Fibroblast of skin of left quadriceps (primary cell): Measurements from ENCODE around the gene SIRPG.
"Not testable (repeated sequence)": the region's sequence is repeated elsewhere in the genome, so short reads cannot be mapped to it uniquely, and the experiment has no call there.

ENCODE experiments used
- DNase-seq, 2 experiments: peaks; one replicate each; pipeline ENCODE4 v3.0.0-alpha.2; 2013; ENCODE audit warnings: low read depth in 2 of 2

SIRPG gene

DNA sequence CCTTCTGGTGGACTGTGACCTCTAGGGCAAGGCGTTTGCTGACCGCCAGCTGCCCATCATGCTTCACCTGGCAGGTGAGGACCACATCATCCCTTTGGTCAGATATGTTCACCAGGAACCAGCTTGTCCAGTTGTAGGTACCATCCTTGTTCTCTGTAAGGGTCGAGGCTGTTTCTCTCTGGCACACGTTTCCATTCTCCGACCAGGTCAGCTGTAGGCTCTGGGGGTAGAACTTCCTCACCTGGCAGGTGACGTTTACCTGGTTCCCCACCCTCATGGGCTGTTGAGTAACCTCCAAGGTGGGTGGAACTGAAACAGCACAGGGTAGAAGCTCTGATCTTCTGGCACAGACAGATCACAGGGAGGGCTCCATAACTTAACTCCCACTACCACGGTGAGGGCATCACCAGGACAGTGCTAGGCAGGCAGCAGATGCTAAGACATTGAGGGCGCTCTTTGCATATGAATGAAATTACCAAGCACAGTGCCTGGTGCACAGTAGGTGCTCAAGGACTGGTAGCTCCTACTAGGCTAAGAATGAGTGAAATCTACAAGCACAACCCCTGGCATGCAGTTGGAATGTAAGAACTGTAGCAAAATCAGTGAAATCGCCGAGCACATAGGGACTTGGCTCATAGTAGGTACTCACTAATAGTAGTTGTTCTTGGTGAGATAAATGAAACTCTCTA is 22.1 kb downstream of the SIRPG start:
- DNase-seq, result no peak

DNA sequence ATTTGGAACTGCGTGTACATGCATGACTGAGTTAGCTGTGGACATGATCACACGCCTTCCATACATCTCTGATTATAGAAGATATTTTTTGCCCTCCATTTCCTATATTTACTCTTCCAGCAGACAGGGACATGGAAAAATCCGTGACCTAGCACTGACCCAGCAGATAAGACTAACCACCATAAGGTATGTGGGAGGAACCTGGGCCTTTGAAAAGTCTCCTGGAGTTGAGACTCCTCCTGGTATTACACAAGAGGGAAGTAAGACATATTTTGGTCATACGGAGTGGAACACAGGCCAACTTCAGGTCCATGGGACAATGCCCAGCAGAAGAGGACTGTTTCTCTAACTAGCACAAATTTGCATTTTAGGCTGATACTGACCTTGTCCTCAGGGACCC is 24.0 kb downstream of the SIRPG start:
- DNase-seq, result no peak

DNA sequence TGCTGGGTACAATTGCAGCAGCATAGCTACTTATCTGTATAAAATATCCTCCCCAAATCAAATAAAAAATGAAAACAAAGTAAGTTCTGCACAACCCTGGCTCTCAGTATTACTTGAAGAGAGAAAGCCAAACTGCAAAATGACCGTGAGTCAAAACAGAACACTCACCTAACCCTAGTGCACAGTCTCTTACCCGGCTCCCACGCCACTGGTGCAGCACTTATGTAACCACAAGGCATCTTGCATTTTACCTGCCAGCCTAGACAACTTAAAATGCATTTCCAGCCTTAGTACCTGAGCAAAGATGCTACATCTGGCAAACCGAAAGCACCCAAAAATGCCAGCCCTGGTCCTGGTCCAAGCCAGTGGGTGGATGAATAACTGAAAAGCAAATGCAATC is 25.4 kb downstream of the SIRPG start:
- no peak for DNase-seq

DNA sequence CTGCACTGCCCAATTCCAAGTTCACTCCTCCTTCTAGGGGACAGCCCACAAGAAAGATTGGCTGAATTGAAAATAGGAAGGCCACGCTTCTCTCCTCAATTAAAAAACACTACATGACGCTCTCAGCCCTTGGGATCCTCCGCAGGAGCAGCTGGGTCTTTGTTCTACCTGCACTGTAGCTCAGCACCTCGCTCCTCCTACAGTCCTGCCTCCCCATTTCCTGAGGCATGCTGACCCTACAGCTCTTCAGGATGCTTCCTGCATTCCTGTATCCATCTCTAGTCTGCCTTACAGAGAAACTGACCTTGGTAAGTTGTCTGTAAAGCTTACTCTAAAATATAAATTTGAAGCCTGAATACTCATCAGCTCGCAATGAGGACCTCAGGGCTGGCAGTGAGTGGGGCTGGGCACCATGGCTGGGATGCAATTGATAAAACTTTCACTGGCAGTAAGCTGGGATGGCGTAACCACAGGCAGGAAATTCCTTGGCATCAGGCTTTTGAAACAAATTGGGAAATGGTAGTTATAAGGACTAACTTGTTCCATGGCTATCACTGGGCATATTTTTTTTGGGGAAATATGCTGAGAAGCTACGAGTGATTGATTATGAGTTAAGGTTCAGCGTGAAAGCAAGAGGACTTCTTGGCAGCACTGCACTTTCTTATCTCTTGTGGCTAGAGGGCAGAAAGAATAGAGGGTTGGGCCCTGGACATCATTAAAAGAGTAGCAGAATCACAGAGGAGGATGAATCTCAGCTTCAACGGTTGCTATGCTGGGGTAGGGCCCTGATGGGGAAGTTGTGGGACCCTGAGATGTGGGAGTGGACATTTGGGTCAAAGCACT is 26.0 kb downstream of the SIRPG start:
- DNase-seq, result no peak

DNA sequence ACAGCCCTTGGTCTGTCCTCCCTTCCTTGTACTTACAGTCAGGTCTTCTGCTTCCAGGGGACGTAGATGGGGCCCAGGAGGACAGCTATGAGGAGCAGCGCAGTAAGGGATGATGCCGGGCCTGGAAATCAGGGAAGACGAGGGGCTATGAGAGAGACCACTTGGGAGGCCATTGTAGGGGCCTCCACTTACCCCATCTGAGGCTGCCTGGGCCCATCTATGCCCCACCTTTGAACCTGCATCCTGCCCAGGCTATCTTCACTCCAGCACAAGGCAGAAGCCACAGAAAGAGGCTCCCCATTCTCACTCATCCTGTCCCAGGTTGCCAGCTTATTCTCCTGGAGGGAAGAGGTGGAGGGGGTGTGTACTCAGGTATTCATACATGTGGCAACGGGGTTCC is 27.4 kb downstream of the SIRPG start:
- DNase-seq, result no peak

DNA sequence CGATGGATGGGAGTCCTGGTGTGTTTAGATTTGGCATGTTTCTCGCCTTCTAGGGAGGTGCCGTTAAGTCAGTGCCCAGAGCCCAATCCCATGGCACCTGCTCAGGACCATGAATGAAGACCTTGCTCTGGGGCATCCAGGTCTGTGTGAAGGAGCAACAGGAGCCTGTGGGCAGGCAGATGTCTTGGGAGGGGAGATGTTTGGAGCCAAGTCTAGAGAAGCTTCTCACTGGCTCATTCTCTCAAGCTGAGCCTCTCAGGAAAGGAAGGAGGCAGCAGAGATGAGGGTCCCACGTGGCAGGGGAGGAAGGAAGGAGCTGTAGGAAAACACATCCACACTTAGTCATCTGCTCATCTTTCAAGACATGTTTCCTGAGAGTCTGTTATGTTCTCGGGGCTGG is 28.3 kb downstream of the SIRPG start:
- no peak for DNase-seq

DNA sequence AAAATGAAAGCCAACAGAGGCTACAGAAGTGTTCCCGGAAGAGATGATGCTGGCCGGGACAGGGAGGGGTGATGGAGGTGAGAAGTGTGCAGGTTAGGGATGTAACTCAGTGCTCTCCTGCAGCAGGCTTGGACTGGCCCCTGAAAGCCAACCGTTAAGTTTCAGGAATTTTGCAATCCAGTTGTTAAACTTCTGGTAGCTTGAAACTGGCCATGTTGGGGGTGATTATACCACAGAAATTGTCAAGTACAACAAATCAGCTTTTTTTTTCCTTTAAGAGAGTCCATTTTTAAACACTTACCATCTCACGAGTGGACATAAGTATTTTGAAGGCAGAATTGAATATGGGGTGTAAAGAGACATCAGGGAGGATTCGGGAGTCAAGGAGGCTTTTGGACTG is 29.0 kb downstream of the SIRPG start:
- no peak for DNase-seq

DNA sequence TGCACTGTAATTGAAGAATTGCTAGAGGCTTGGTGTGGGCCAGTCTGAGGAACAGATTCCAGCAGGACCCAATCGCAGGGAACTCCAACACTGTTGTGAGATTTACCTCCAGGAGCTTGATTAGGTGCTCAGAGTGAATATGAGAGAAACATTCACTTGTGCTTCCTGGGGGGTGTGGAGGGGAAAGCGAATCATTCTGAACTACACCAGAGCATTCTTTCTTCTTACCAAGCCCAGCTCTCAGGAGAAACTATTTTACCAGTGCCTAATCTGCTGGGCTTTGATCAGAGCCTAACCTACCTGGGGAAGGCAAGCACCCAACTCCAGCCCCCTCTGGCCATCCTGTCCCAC is 30.4 kb downstream of the SIRPG start:
- DNase-seq, result no peak

DNA sequence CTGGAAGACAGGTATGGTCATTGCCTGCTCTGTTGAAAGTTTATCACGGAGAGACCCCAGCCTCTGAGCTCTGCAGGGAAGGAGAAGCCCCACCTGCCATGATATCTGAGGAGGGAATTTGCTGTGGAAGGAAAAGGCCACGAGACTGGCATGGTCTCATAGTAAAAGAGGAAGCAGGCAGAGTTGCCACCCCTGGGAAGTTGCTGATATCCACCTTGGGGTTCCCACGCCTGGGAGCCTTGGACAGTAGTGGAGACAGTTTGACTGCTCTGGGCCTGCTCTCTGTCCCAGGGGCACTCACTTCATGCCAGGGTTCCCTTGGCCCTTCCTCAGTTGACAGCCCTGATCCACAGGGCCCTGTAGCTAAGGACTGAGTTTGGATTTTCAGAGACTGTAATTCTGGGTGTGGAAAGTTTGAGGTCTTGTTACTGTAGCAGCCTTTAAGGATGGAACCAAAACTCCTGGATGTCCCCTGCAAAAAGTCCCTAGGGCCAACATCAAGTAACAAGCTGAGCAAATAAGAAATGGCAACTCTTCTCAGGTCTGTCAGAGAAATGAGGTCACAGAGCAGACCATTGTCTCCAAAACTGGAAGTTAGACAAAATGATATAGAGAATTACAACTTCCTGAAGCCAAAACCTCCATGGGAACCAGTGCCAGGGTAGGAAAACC is 30.9 kb downstream of the SIRPG start:
- no peak for DNase-seq

DNA sequence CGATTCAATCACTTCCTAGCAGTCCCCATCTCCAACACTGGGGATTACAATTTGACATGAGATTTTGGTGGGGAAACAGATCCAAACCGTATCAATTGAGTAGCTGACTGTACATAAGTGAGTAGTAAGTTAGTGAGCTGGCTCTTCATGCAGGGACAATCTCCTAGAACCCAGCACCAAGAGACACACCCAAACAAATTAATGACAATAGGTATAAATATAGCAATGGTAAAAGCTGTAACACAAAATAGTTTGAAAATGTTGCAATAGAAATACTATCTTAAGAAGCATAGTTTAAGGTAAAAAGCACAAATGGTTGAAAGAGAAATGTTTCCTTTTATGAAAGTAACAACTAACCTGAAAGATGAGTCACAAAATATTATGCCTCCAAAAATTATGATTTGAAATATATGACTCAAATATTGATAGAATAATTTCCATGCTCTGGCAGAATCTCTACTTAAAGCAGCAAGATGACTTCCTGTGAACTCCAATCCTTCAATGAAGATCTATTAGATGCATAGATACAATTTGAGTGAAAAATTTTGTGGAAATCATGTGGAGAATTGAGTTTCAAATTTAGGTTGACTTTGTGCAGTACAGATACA is 32.4 kb downstream of the SIRPG start:
- no peak for DNase-seq

DNA sequence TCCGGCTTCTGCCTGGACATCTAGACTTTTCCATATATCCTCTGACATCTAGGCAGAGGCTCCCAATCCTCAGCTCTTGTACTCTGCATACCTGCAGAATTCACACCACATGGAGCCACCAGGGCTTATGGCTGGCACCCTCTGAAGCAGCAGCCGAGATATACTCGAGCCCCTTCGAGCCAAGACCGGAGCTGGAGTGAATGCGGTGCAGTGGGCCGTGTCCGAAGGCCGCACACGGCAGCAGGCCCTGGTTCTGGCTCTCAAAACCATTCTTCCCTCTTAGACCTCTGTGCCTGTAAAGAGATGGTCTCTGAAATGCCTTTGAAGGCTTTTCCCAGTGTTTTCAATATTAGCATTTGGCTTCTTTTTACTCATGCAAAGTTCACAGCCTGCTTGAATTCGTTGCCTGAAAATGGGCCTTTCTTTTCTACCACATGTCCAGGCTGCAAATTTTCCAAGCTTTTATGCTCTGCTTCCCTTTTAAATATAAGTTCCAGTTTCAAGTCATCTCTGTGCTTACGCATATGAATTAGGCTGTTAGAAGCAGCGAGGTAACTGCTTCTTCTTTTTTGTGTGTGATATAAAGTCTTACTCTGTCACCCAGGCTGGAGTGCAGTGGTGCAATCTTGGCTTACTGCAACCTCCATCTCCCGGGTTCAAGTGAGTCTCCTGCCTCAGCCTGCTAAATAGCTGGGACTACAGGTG is 33.9 kb downstream of the SIRPG start:
- no peak for DNase-seq

DNA sequence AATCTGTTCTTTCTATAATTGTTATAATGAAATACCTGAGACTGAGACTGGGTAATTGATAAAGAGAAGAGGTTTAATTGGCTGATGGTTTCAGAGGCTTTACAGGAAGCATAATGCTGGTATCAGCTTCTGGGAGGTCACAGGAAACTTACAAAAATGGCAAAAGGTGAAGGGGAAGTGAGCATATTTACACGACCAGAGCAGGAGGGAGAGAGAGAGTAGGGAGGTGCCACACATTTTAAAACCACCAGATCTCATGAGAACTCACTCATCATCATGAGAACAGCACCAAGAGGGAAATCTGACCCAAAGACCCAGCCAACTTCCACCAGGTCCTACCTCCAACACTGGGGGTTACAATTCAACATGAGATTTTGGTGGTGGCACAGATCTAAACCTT is 35.1 kb downstream of the SIRPG start:
- no peak for DNase-seq

DNA sequence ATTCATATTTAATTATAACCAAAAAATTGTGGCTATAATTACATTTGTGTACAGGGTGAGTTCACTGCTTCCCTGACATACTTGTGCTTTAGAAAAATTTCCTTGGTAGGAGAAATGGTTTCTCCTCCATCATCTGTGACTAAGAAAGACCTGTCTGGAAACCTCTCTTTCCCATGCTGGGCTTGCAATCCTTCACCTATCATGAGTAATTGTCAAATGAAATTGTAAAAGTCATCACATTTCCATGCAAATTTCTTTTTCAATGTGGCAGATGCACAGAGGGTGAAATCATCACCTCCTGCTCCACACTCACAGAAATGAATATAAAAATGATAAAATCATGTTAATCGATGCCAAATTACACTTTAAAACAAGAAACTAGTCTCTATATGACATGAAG is 36.3 kb downstream of the SIRPG start:
- DNase-seq, result no peak

DNA sequence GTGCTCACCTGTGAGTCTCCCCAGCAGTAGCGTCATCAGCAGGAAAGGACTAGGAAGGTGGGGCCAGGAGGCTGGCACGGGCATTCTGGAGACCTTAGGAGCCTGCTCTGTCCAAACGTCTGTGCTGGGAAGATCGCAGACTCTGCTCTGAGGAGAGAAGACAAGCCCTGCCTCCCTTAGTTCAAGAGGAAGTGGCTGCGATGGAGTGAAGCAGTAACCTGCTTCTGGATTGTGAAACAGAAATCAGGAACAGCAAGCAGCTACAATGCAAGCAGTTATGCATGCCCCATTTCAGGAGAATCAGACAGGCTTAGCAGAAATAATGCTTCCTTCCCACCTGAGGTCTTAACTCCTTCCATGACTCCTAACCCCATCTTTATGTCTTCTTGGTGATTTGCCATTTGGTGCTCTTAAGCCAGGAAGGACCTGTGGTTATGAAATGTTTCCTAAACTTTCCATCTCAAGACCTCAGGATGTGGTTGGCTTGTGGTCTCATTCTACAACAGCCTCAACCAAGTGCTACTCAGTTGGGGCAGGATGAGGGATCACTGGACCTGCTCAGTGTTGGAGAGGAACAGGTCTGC is 37.6 kb downstream of the SIRPG start, which contains the start of gene SIRPB1:
SIRPB1 (minus strand) TSS at position 149 of the 584 bp plus-strand sequence; CDS start at position 84, 65 bp downstream.
- no peak for DNase-seq

DNA sequence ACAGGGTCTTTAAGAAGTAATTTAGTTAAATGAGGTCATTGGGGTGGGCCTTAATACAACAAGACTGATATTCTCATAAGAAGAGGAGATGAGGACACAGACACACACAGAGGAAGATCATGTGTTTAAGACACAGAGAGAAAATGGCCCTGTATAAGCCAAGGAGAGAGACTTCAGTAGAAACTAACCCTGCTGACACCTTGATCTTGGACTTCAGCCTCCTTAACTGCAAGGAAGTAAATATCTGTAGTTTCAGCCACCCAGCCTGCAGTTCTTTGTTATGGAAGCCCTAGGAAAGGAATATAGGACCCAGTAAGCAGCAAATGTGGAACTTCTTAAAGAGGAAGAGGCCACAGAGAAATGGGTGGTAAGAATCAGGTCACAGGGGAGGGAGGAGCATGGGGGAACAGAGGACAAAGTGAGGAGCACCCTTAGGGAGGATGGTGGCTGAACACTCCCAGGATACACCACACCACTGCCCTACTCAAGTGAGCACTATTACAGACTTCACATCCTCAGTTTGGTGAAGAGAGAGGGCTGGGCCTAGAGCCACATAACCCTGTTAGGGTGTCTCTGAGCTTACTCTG is 38.5 kb downstream of the SIRPG start:
- DNase-seq, result no peak

DNA sequence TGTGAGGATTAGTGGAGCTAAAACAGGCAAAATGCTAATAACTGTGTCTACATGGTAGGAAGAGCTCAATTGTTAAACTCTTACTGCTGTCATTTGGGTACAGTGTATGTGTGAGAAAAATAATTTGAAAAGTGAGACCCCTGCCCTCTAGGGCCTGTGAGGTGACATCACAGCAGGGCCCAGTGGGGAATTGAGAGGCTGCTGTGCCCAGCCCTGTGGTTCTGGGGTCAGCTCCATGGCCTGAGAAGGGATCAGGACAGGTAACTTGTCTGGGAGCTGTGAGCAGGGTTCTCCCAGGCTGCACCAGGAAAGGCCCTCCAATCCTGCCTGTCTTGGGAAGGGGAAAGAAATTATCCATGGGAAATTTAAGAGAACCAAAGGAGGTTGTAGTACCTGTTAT is 39.1 kb downstream of the SIRPG start:
- no peak for DNase-seq

DNA sequence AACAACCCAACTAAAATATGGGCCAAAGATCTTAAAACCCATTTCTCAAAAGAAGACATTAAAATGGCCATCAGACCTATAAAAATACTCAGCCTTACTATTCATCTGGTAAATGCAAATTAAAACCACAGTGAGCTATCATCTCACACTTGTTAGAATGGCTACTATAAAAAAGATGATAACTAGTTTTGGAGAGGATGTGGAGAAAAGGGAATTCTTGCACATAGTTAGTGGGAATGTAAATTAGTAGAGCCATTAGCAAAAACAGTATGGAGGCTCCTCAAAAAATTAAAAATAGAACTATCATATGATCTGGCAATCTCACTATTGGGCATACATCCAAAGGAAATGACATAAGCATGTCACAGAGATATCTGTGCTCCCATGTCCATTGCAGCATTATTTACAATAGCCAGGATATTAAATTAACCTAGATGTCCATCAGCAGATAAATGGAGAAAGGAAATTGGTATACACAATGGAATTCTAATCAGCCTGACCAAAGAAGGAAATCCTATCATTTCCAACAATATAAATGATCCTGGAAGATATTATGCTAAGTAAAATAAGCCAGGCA is 40.6 kb downstream of the SIRPG start:
- no peak for DNase-seq

DNA sequence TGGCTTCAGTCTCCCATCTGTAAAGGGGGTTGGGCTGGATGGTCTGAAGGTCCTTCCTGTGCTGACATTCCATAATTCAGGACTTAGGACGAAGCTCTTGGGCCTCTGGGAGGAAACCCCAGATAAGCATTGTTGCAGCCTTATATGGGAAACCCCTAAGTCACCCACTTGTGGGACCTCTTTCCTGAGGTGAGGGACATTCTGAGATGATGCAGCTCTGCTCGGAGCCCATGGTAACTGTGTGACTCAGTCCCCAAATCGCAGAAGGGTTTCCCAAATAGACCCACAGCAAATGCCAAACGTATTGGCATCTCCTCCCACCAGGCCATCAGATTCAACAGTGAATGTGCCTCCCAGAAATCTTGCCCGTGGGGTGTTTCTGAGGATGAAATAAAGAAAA is 47.2 kb downstream of the SIRPG start:
- DNase-seq, result not testable (repeated sequence)

DNA sequence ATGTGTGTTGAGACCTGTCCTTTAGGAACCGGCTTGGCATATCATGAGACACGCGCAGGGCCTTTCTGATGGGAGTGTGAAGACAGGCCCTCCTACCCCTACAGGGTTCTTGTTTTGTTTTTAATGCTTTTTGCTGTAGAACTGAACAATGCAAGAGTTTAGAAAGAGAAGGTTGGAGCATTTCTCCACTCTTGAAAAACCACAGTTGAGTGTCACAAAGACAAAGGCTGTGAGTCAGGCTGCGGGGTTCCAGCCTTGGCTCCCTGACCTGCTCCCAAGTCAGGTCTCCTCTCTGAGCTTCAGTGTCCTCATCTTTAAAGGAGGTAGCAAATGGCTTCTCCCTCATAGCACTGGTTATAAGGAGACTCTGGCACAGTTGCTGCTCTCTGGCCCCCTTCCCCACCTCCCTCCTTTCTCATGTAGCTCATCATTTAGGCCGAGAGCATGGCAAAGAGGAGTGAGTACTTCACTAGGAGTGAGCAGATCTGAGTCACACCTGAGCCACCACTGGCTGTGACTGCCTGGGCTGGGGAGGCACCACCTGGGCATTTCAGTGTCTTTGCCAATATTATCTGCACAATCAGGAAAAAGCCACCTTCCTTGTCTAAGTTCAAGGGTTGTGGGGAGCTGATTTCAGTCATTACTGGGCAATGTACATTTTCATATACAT is 48.8 kb downstream of the SIRPG start:
- not testable (repeated sequence) for DNase-seq

DNA sequence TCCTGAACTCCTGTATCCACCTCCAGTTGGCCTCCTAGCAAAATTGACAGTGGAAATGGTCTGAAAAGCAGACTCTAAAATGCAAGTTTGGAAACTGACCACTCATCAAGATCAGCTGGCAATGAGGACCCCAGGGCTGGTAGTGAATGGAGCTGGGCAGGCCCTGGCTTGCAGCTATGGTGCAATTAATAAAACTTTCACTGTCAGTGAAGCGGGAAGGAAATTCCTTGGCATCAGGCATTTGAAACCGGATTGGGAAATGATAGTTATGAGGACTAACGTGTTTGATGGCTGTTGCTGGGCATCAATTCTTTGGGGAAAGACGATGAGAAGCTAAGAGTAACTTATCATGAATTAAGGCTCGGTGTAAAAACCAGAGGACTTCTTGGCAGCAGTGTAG is 56.8 kb downstream of the SIRPG start:
- no peak for DNase-seq
